Measurements from ENCODE around the gene FAHD1.

- no peak for TF ChIP-seq POLR2A (IDR thresholded peaks at IDR 0.05)
- TF ChIP-seq CTCF (IDR thresholded peaks at IDR 0.05), result no peak
Observed at GRCh38 chr16:1788708-1789100, 38.3 kb upstream of the FAHD1 start.
